Measurements from ENCODE around the gene EXOC1. TPM values are rescaled to one million over a fixed set of nuclear protein-coding genes. Genes with fewer than 3 reads are reported as not detected.

Gene EXOC1
- total and polyA plus RNA-seq, 9 of the 15 experiments (the other 6 are each of a cell fraction or from before 2014, with no cell fraction given), result 16.0 to 45.5 (median 26.2) TPM

GRCh38 chr4:55853484-55854046, at the start of gene EXOC1 (continued):
- no peak for TF ChIP-seq ZNF140 (CRISPR knock-in tag; IDR thresholded peaks at IDR 0.05)
- TF ChIP-seq NR2C2 (CRISPR knock-in tag; IDR thresholded peaks at IDR 0.05), result no peak
- peak; percentile 51; the same call in 1 of the 2 replicates for TF ChIP-seq NR2C2 (tag; IDR thresholded peaks at IDR 0.05)
- no peak for TF ChIP-seq CHD1 (IDR thresholded peaks at IDR 0.05; ENCODE audit: low read length)
- no peak for TF ChIP-seq ZNF592 (IDR thresholded peaks at IDR 0.05)
- TF ChIP-seq RNF219 (CRISPR knock-in tag; IDR thresholded peaks at IDR 0.05), result no peak
- no peak for TF ChIP-seq E2F1 (CRISPR knock-in tag; IDR thresholded peaks at IDR 0.05)
- peak; percentile 76 for TF ChIP-seq MTA1 (IDR thresholded peaks at IDR 0.05; ENCODE audit: borderline replicate concordance)
- TF ChIP-seq MLX (CRISPR knock-in tag; conservative IDR thresholded peaks at IDR 0.05), result no peak
- no peak; the same call in 1 of the 2 replicates for TF ChIP-seq FOXM1 (IDR thresholded peaks at IDR 0.05; ENCODE audit: low read depth)
- no peak for TF ChIP-seq FOXM1 (CRISPR knock-in tag; IDR thresholded peaks at IDR 0.05; ENCODE audit: low read depth)
- peak; percentile 60; the same call in 1 of the 2 replicates for TF ChIP-seq ZFX (CRISPR knock-in tag; IDR thresholded peaks at IDR 0.05)

Data from K562 (cell line).